Measurements from ENCODE around the gene FDPS.
"Not testable (repeated sequence)": the region's sequence is repeated elsewhere in the genome, so short reads cannot be mapped to it uniquely, and the experiment has no call there.

The FDPS gene

GRCh38 chr1:155320661-155321617 lies 12.3 kb downstream of the FDPS start, which contains the start of gene RUSC1:
RUSC1 (plus strand) TSS chr1:155320894; CDS start chr1:155321774, 880 bp downstream.
- Mint-ChIP-seq H3K27ac (no peak within 1 kb of the TSS), H3K4me3 (peak within 1 kb of the TSS; percentile 45), H3K27me3 (no peaks in the 10 kb centered on the region), H3K9me3 (no peaks in the 10 kb centered on the region), H3K36me3 (peaks cover 30% of the 10 kb centered on the region), H3K4me1 (peaks cover 54% of the 10 kb centered on the region)
- no peak for ATAC-seq

GRCh38 chr1:155321639-155322503 lies 13.2 kb downstream of the FDPS start:
- no peak for ATAC-seq
- Mint-ChIP-seq H3K27me3 (no peaks in the 10 kb centered on the region), H3K9me3 (no peaks in the 10 kb centered on the region), H3K36me3 (peaks cover 30% of the 10 kb centered on the region), H3K4me1 (peaks cover 52% of the 10 kb centered on the region), H3K27ac (no peak overlapping the region), H3K4me3 (peak overlapping the region; percentile 56)

GRCh38 chr1:155322571-155322952 lies 13.9 kb downstream of the FDPS start:
- Mint-ChIP-seq H3K4me1 (peaks cover 51% of the 10 kb centered on the region), H3K9me3 (no peaks in the 10 kb centered on the region), H3K36me3 (peaks cover 30% of the 10 kb centered on the region), H3K4me3 (peak overlapping the region; percentile 56), H3K27me3 (no peaks in the 10 kb centered on the region), H3K27ac (no peak overlapping the region)
- ATAC-seq: no peak

- Mint-ChIP-seq H3K4me3 (peak overlapping the region; percentile 84), H3K27me3 (no peaks in the 10 kb centered on the region), H3K4me1 (peaks cover 51% of the 10 kb centered on the region), H3K36me3 (peaks cover 30% of the 10 kb centered on the region), H3K9me3 (no peaks in the 10 kb centered on the region), H3K27ac (peak overlapping the region; percentile 79)
- peak; percentile 76 for ATAC-seq
Measured at GRCh38 chr1:155322953-155323728, 14.5 kb downstream of the FDPS start.

GRCh38 chr1:155323729-155324036 lies 15.0 kb downstream of the FDPS start:
- peaks cover 26% of the 10 kb centered on the region for H3K36me3 Mint-ChIP-seq
- peaks cover 51% of the 10 kb centered on the region for H3K4me1 Mint-ChIP-seq
- H3K27me3 Mint-ChIP-seq: no peaks in the 10 kb centered on the region
- H3K9me3 Mint-ChIP-seq: no peaks in the 10 kb centered on the region
- peak overlapping the region; percentile 79 for H3K27ac Mint-ChIP-seq
- H3K4me3 Mint-ChIP-seq: peak overlapping the region; percentile 84
- ATAC-seq: peak; percentile 80

- peak overlapping the region; percentile 79 for H3K27ac Mint-ChIP-seq
- H3K9me3 Mint-ChIP-seq: no peaks in the 10 kb centered on the region
- H3K27me3 Mint-ChIP-seq: no peaks in the 10 kb centered on the region
- peaks cover 46% of the 10 kb centered on the region for H3K4me1 Mint-ChIP-seq
- ATAC-seq: peak; percentile 88
- H3K36me3 Mint-ChIP-seq: peaks cover 21% of the 10 kb centered on the region
- H3K4me3 Mint-ChIP-seq: peak overlapping the region; percentile 84
Measured at GRCh38 chr1:155324037-155324716, 15.5 kb downstream of the FDPS start.

GRCh38 chr1:155324717-155325602 lies 16.3 kb downstream of the FDPS start:
- H3K4me1 Mint-ChIP-seq: peaks cover 40% of the 10 kb centered on the region
- peak overlapping the region; percentile 79 for H3K27ac Mint-ChIP-seq
- no peaks in the 10 kb centered on the region for H3K27me3 Mint-ChIP-seq
- no peaks in the 10 kb centered on the region for H3K9me3 Mint-ChIP-seq
- ATAC-seq: peak; percentile 0
- peaks cover 14% of the 10 kb centered on the region for H3K36me3 Mint-ChIP-seq
- peak overlapping the region; percentile 84 for H3K4me3 Mint-ChIP-seq

GRCh38 chr1:155325603-155325893 lies 16.9 kb downstream of the FDPS start:
- Mint-ChIP-seq H3K9me3 (no peaks in the 10 kb centered on the region), H3K27ac (peak overlapping the region; percentile 79), H3K36me3 (peaks cover 10% of the 10 kb centered on the region), H3K27me3 (no peaks in the 10 kb centered on the region), H3K4me3 (no peak overlapping the region), H3K4me1 (peaks cover 34% of the 10 kb centered on the region)
- ATAC-seq: no peak

GRCh38 chr1:155326020-155326526 lies 17.4 kb downstream of the FDPS start:
- peaks cover 28% of the 10 kb centered on the region for H3K4me1 Mint-ChIP-seq
- H3K36me3 Mint-ChIP-seq: peaks cover 13% of the 10 kb centered on the region
- no peaks in the 10 kb centered on the region for H3K27me3 Mint-ChIP-seq
- no peaks in the 10 kb centered on the region for H3K9me3 Mint-ChIP-seq
- no peak for ATAC-seq
- peak overlapping the region; percentile 21 for H3K4me3 Mint-ChIP-seq
- H3K27ac Mint-ChIP-seq: peak overlapping the region; percentile 4

- Mint-ChIP-seq H3K27ac (no peak overlapping the region), H3K4me3 (no peak overlapping the region), H3K36me3 (peaks cover 19% of the 10 kb centered on the region), H3K27me3 (no peaks in the 10 kb centered on the region), H3K4me1 (peaks cover 23% of the 10 kb centered on the region), H3K9me3 (no peaks in the 10 kb centered on the region)
- no peak for ATAC-seq
Measured at GRCh38 chr1:155326631-155327037, 18.0 kb downstream of the FDPS start.

GRCh38 chr1:155327981-155328380 lies 19.3 kb downstream of the FDPS start:
- Mint-ChIP-seq H3K36me3 (peaks cover 20% of the 10 kb centered on the region), H3K4me1 (peaks cover 13% of the 10 kb centered on the region), H3K9me3 (no peaks in the 10 kb centered on the region), H3K27me3 (no peaks in the 10 kb centered on the region), H3K27ac (no peak overlapping the region), H3K4me3 (no peak overlapping the region)
- no peak for ATAC-seq

GRCh38 chr1:155328856-155329255 lies 20.2 kb downstream of the FDPS start:
- not testable (repeated sequence) for ATAC-seq, H3K4me3 Mint-ChIP-seq, H3K27ac Mint-ChIP-seq, H3K9me3 Mint-ChIP-seq, H3K27me3 Mint-ChIP-seq
- Mint-ChIP-seq H3K36me3 (peaks cover 26% of the 10 kb centered on the region), H3K4me1 (peaks cover 13% of the 10 kb centered on the region)

- peaks cover 26% of the 10 kb centered on the region for H3K36me3 Mint-ChIP-seq
Measured at GRCh38 chr1:155329980-155330598, 21.4 kb downstream of the FDPS start.

More at GRCh38 chr1:155329980-155330598, 21.4 kb downstream of the FDPS start:
- Mint-ChIP-seq H3K9me3 (no peaks in the 10 kb centered on the region), H3K27ac (peak overlapping the region; percentile 64), H3K4me3 (no peak overlapping the region), H3K4me1 (peaks cover 9% of the 10 kb centered on the region), H3K27me3 (no peaks in the 10 kb centered on the region)
- no peak for ATAC-seq

Data from stimulated activated memory B cell treated with anti-CD40 and anti-IgM and Interleukin-4, amounts not matched to agents 10 μg/mL and 1 μg/mL and 100 μg/mL, for 72 hours (primary cell).